HG03571 (cell line): ENCODE data around the gene SHKBP1.

Experiments
- ATAC-seq: cut with Tn5 transposase; IDR thresholded peaks from one replicate; pipeline ENCODE4 v1.9.1; 2021; ENCODE audit not compliant: unreplicated experiment

Gene SHKBP1

DNA sequence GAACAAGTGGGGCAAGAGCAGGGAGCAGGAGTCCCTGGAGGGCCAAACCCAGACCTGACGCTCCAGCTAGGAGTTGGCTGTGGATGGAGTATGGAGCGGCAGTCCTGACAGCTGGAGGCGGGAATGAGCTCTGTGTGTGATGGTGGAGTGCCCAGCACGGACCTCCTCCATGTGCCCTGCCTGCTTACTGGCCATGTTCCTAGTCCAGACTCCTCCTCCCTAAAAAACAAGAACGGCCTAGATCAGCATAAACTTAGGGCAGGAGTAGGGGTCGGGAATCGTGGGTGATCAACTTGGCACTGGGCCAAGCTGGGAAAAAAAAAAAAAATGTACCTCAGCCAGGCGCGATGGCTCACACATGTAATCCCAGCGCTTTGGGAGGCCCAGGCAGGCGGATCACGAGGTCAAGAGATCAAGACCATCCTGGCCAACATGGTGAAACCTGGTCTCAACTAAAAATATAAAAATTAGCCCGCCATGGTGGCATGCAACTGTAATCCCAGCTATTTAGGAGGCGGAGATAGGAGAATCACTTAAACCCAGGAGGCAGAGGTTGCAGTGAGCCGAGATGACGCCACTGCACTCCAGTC, 54.0 kb downstream of the SHKBP1 start:
- ATAC-seq: no peak

DNA sequence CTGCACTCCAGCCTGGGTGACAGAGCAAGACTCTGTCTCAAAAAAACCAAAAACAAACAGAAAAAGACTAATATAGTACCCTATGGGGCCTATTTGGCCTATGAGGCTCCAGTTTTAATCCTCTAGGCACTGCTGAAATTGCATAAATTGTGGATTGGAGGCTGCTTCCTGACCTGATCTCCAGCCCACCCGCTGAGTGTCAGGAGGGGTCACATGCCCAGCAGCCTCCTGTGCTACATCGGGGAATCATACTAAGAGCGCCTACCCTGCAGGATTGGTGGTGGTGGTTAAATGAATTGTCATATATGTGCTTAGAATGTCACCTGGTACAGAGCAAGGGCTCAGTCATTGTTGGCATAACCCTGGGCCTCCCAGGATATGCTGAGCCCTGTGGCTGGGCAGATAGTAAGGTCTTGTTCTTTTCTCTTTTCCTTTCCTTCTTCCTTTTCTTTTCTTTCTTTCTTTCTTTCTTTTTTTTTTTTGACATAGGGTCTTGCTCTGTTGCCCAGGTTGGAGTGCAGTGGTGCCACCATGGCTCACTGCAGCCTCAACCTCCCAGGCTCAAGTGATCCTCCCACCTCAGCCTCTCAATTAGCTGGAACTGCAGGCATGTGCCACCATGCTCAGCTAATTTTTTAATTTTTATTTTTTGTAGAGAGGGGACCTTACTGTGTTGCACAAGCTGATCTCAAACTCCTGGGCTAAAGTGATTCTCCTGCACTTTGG, 55.8 kb downstream of the SHKBP1 start:
- ATAC-seq: no peak

DNA sequence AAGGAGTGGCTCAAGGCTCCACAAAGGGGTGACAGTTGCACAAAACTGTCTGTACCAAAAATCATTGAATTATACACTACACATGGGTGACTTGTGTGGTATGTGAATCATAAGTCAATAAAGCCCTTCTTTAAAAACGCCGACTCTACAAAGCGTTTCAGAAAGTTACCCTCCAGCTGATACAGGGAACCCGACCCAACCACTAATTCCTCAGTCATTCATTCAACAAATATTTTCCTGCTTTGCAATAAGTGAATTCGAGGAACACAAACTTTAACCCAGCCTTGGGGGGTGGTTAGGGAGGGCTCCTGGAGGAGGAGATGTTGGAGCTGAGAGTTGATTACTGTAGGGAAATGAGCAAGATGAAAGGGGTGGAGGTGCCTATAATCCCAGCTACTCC, 56.5 kb downstream of the SHKBP1 start:
- ATAC-seq: no peak

DNA sequence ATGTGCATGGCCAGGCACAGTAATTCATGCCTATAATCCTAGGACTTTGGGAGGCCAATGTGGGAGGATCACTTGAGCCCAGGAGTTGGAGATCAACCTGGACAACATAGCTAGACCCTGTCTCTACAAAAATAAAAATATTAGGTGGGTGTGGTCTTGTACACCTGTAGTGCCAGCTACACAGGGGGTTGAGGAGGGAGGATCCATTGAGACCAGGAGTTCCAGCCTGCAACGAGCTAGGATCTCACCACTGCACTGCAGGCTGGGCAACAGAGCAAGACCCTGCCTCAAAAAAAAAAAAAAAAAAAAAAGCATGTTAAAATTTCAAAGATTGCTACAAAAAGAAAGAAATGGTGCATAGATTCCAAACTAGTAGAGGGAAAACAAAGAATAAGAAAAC, 61.7 kb downstream of the SHKBP1 start:
- ATAC-seq: no peak

DNA sequence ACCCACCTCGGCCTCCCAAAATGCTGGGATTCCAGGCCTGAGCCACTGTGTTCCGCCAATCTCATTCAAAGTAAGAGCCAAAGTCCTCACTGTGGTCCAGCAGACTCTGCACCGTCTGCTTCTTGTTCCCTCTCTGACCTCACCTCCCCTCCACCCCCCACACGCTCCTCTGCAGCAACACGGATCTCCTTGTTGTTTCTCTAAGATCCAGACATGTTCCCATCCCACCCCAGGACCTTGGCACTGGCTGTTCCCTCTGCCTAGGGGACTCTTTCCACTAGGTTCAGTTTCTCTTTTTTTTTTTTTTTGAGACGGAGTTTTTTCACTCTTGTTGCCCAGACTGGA, 62.9 kb downstream of the SHKBP1 start:
- no peak for ATAC-seq

DNA sequence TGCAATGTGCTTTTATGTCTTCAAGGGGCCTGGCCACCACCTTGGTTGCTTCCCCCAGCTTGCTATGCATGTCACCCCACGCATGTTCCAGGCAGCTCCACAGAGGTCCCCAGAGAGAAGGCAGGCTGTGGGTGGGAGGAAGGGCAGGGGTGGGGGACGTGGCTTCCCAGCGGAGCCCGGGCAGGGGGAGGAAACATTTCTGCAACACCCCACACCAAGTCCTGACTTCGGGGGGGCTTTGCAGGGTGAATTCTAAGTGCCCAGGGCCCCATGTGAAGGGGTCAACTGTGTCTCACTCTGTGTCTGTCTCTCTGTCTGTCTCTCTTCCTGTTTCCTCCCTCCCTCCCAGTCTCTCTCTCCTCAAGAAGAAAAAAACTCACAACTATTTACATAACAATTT, 64.1 kb downstream of the SHKBP1 start:
- ATAC-seq: no peak
